ENCODE results near the gene DGKZ. TPM values are rescaled to one million over a fixed set of nuclear protein-coding genes. Genes with fewer than 3 reads are reported as not detected.

Gene DGKZ
- total RNA-seq, 1 donor from 2014 or later: 52.3 TPM

- DNase-seq: no peak
Observed at GRCh38 chr11:46330154-46330553, 17.1 kb upstream of the DGKZ start.

- peak; percentile 60 for DNase-seq
Observed at GRCh38 chr11:46330563-46331281, 16.5 kb upstream of the DGKZ start.

DNA sequence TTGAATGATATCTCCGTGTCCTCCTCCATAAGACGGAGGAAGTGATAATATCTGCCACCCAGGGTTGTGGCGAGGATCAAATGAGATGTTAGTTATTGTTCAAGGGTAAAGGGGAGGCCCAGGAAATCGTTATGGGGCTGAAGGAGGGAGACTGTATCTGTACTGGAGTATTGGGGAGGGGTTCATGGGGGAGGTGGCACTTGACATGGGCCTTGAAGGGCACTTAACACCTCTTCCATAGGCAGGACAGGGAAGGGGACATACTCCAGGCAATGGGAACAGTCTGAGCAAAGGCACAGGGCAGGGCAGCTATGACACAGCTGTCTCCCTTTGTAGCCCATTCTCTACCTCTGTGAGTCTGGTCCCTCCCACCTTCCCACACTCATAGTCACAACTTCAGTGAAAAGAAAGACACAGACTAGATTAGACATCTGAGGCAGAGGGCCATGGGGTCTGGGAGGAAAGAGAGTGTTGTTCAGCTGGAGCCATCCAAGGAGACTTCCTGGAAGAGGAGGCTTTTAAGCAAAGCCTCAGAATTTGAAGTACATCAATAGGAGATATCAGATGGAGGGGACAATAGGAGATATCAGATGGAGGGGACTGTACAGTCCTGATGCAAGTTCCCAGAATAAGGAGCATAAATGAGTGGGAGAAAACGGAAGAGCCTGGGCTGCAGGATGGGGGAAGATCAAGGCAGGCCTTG is 15.8 kb upstream of the DGKZ start:
- no peak for DNase-seq

GRCh38 chr11:46332093-46332567 is 15.1 kb upstream of the DGKZ start:
- DNase-seq: no peak

GRCh38 chr11:46332568-46333393 is 14.5 kb upstream of the DGKZ start:
- DNase-seq: peak; percentile 30

GRCh38 chr11:46333394-46333947 is 13.8 kb upstream of the DGKZ start:
- DNase-seq: peak; percentile 25

DNA sequence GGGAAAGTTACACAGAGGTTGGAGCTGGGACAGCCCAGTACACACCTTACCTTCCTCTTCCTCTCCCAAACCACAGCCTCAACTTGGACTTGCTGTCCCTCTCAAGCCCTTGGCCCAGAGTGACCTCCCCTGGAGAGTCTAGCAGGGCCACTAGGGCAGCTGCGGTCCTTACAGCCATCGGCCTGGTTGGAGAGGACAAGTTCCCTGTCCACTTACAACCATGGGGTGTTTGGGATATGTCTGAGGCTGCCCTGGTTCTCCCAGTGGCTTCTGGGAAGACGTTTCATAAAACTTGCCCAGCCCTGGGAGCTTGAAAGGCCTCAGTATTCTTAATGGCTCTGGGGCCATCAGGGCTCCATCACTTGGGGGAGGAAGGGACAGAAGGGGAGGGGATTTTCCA is 13.1 kb upstream of the DGKZ start:
- DNase-seq: no peak

GRCh38 chr11:46335271-46335670 is 12.0 kb upstream of the DGKZ start:
- DNase-seq: no peak

GRCh38 chr11:46335890-46336562 is 11.2 kb upstream of the DGKZ start:
- no peak for DNase-seq

- no peak for DNase-seq
Observed at GRCh38 chr11:46336563-46337180, 10.6 kb upstream of the DGKZ start.

DNA sequence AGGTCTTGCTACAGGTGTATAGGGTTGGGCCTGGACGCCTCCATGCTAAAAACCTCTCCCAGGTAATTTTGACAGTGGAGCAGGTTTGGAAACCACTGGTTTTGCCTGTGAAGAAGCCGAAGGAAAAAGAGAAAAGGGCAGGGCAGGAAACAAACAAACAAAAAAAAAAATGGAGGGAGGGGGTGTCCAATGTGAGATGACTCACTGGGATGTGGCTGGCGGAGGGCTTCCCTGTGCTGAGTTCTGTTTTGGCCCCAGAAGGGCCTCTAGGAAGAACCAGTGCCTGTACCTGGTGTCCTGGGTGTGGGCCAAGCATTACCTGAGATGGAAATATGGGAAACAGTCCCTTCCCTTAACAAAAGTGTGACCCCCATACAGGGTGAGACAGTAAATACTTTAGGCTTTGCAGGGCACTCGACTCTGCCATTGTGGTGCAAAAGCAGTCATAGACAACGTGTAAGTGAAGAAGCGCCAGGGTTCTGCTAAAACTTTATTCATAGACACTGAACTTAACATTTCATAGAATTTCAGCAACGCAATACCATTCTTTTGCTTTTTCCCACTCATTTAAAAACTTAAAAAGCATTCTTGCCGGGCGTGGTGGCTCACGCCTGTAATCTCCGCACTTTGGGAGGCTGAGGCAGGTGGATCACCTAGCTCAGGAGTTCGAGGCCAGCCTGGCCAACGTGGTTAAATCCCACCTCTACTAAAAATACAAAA is 9.5 kb upstream of the DGKZ start:
- DNase-seq: no peak

GRCh38 chr11:46338636-46338987 is 8.7 kb upstream of the DGKZ start:
- no peak for DNase-seq

GRCh38 chr11:46338988-46339666 is 8.1 kb upstream of the DGKZ start:
- DNase-seq: peak; percentile 78

GRCh38 chr11:46339816-46340215 is 7.4 kb upstream of the DGKZ start:
- no peak for DNase-seq

GRCh38 chr11:46341454-46341853 is 5.8 kb upstream of the DGKZ start:
- no peak for DNase-seq

GRCh38 chr11:46342239-46342638 is 5.0 kb upstream of the DGKZ start:
- DNase-seq: peak; percentile 73

GRCh38 chr11:46343520-46343919 is 3.7 kb upstream of the DGKZ start:
- DNase-seq: no peak

DNA sequence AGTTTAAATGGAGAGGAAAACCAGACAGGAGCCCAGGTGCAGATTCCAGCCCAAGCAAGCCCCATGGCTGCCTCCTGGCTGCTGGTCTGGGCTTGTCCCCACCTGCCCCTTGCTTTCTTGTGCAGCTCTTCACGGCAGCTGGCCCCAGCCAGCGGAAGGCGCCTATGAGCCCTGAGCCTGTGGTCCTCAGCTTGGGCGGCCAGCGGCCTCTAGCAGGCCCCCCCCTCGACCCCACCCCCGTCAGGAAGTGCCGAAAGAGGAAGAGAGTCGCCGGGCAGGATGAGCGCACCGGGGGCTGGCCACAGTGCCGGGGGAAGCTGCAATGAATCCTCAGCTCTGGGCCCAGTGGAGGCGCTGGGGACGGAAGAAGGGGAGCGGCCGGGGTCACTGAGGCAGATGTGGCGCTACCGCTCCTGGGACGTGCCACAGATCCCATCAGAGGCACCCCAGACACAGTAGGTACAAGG is 2.1 kb upstream of the DGKZ start:
- peak; percentile 51 for DNase-seq

- DNase-seq: no peak
Observed at GRCh38 chr11:46345881-46346484, 1.3 kb upstream of the DGKZ start.

Measured in tongue (tissue), 2 donors.